Daoy (cell line): Measurements from ENCODE around the gene INSR. TPM values are rescaled to one million over a fixed set of nuclear protein-coding genes. Genes with fewer than 3 reads are reported as not detected.
"Not testable (repeated sequence)": the region's sequence is repeated elsewhere in the genome, so short reads cannot be mapped to it uniquely, and the experiment has no call there.

Source experiments
- DNase-seq: peaks from one replicate; pipeline ENCODE4 v3.0.0-alpha.2; 2015; ENCODE audit warnings: low read depth
- total RNA-seq: library from RNA; depleted of rRNA; stranded (reverse); fragments of >200 nt; shearing (Covaris generic); gene quantifications from 2 replicates; pipeline ENCODE4 v1.2.3, GENCODE V29; 2014; rRNA removed

The INSR gene
- 8.9 and 10.0 TPM in 2 replicates for total RNA-seq

- peak; percentile 93 for DNase-seq
Measured at GRCh38 chr19:7293762-7294557, at the start of gene INSR. TSS of gene INSR (minus strand) at chr19:7294414. CDS start at chr19:7293891, 523 bp downstream.

GRCh38 chr19:7342143-7342542 is 47.9 kb upstream of the INSR start:
- DNase-seq, result no peak

- DNase-seq, result peak; percentile 83
Measured at GRCh38 chr19:7340959-7341837, 47.0 kb upstream of the INSR start.

- DNase-seq, result no peak
Measured at GRCh38 chr19:7337380-7338194, 43.4 kb upstream of the INSR start.

- no peak for DNase-seq
Measured at GRCh38 chr19:7336321-7336973, 42.2 kb upstream of the INSR start.

- DNase-seq, result peak; percentile 59
Measured at GRCh38 chr19:7333198-7334118, 39.2 kb upstream of the INSR start.

- no peak for DNase-seq
Measured at GRCh38 chr19:7331446-7331845, 37.2 kb upstream of the INSR start.

- DNase-seq, result no peak
Measured at GRCh38 chr19:7328647-7329046, 34.4 kb upstream of the INSR start.

- DNase-seq, result no peak
Measured at GRCh38 chr19:7327802-7328201, 33.6 kb upstream of the INSR start.

- DNase-seq, result peak; percentile 32
Measured at GRCh38 chr19:7326105-7326877, 32.1 kb upstream of the INSR start.

GRCh38 chr19:7318176-7318575 is 24.0 kb upstream of the INSR start:
- no peak for DNase-seq

GRCh38 chr19:7312816-7313215 is 18.6 kb upstream of the INSR start:
- no peak for DNase-seq

- no peak for DNase-seq
Measured at GRCh38 chr19:7311911-7312310, 17.7 kb upstream of the INSR start.

- DNase-seq, result not testable (repeated sequence)
Measured at GRCh38 chr19:7308327-7308726, 14.1 kb upstream of the INSR start.

GRCh38 chr19:7307590-7308218 is 13.5 kb upstream of the INSR start:
- no peak for DNase-seq

GRCh38 chr19:7304200-7304599 is 10.0 kb upstream of the INSR start:
- DNase-seq, result no peak

- DNase-seq, result no peak
Measured at GRCh38 chr19:7303470-7303869, 9.3 kb upstream of the INSR start.

GRCh38 chr19:7301525-7301924 is 7.3 kb upstream of the INSR start:
- no peak for DNase-seq

GRCh38 chr19:7297742-7298141 is 3.5 kb upstream of the INSR start:
- DNase-seq, result no peak
